Measurements from ENCODE around the gene IFT43. TPM values are rescaled to one million over a fixed set of nuclear protein-coding genes. Genes with fewer than 3 reads are reported as not detected.

The IFT43 gene
- total RNA-seq, 1 donor from 2014 or later, result 28.2 TPM

DNA sequence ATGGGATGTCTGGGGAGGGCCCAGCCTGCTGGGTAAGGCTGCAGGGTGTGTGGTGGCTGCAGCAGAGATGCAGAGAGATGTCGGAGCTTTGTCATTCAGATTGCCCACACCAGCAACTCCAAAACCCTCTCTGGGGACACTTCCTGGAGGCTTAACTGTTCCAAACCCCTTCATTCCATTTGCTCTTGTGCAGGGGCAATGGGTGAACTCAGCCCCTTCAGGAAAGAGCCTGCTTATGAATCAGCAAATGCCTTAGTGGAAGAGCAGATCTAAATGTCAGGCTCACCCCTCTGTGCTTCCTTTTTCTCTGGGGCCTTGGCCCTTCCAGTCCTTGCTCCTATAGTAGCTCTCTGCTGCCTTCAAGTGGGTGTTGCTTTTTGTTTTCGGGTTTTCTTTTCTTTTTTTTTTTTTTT lies 129.5 kb downstream of the IFT43 start:
- no peak for DNase-seq

DNA sequence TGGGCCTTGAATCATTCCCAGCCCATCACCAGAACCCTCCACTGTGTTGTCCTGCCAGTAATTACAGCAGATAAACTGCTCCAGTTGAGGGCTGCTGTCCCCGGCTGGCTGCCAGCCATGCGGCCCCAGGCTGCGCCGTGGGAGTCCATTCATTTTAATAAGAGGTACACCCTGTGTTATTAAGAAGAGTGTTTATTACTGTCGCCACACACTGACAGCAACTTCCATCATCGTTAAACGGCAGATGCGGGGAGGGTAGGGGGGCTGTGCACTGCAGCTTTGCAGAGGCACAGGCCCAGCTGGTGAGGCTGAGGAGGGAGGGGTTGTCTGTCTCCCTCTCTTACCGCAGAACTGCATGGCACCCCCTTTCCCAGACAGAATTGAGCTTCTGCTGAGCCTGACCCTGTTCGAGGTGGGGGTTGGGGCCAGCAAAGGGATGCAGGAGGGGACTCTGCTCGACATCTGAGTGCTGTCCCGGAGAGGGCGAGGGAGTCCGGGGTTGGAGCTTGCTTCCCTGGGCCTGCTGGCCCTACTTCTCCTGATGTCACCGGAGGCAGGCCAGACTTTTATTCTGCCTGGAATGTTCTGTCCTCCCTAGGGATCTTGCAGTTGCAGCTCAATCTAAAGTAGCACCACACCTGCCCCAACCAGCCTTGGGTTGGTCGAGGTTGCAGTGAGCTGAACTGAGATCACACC lies 132.4 kb downstream of the IFT43 start:
- DNase-seq, result no peak

DNA sequence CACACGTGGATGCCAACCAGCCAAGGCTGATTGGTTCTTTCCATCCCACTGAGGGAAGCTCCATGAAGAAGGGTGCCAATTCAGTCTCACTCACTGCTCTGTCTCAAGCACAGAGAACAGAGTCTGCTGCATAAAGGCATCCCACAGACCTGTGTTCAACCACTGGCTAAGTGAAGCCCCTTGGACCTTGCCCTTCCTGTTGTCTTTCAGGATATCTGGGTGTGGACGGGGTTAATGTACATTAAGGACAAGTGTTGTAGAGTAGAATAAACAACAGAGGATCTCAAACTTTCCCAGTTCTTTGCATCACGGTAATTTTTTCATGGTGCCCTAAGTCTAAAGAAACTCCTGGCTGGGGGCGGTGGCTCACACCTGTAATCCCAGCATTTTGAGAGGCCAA lies 133.0 kb downstream of the IFT43 start:
- DNase-seq, result no peak

DNA sequence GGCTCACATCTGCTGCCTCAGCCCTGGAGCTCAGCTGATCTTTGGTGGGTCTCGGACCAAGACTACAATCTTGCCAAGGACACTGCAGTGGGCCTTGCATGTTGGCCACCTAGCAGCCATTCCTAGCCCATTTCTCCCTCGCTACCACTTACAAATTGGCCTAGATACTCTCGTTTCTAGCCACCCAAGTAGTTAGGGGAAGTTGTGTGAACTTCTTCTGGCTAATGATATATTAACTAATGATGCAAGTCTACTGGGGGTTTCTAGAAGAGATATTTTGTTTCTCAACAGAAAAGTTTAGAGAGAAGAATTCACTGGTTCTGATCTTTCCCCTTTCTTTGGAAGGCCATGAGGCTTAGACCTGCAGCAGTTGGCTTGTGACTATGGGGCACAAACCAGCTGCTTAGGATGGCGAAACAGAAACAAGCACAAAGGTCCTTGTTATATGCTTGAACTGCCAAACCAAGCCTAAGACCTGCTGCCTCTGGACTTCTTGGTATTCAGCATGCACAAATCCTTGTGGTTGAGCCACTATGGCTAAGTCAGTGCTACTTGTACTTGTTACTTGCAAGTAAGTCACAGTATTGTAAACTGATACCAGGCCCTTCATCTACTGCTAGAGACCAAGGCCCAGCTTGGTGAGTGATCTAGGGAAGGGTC lies 135.7 kb downstream of the IFT43 start:
- no peak for DNase-seq

DNA sequence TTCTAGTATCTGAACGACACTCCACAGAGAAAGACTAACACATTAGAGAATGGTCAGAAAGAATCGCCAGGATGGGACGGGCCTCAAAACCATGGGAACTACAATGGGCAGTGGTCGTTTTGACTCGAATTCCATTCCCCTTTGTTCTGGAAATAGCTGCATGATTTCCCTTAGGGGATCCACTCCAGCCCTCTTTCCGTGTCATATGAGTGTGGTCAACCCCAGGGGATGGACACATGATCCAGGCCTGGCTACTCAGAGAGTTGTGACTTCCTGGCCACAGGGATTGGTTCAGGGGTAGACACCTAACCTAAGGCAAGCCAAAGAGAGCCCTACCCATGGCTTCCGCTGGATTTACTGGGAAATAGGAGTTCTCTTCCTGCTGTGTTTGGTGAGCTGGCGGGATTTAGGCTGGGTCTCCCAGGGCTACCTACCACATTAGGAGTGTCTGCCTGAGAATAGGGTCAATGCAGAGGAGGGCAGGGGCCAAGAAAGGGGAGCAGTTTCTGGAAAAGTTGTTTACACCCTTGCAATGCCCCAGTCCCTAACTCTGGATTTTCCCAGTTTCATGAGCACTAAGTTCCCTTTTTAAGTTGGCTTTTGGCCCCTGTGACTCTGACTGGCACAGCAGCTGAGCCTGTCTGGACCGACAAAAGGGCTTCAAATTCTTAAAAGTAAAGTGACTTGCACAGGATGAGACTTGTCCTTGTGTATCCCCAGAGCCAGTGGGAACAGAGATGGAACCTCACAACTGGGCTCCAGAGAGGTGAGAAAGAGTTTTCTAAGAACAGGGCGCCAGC lies 138.1 kb downstream of the IFT43 start:
- DNase-seq, result no peak

DNA sequence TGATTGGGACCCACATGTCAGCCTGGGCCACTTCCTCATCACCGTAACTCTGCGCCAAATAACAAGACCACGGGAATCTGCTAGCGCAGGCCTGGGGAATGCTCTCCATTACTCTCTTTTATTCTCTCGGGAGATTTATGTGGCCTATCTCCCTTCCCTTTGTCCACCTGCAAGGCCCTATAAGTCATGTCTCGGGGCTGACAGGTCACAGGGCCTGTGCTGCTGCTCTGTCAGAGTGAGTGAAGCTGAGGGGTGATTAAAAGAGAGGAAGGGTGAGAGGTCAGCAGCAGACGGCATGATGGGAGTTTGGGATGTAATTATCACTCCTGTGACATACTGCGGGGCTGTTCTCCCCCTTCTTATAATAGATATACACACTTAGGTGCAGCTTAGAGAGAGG lies 139.9 kb downstream of the IFT43 start:
- no peak for DNase-seq

DNA sequence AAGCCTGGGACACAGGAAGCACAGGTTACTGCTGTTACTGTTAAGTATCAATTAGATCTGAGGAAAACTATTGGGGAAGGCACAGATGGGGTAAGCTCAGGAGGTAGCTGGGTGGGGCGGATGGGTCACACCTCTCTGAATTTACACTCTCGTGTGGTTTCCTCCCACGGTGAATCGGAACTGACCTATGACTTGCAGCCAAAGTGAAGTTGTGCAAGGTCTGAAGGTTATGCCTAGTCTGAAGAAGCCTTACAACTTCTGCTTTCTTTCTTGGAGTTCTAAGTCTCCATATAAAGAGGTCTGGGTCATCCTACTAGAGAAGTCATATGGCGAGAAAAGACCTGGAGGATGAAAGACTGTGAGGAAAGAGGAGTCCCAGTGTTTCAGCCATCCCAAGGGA lies 140.5 kb downstream of the IFT43 start:
- no peak for DNase-seq

DNA sequence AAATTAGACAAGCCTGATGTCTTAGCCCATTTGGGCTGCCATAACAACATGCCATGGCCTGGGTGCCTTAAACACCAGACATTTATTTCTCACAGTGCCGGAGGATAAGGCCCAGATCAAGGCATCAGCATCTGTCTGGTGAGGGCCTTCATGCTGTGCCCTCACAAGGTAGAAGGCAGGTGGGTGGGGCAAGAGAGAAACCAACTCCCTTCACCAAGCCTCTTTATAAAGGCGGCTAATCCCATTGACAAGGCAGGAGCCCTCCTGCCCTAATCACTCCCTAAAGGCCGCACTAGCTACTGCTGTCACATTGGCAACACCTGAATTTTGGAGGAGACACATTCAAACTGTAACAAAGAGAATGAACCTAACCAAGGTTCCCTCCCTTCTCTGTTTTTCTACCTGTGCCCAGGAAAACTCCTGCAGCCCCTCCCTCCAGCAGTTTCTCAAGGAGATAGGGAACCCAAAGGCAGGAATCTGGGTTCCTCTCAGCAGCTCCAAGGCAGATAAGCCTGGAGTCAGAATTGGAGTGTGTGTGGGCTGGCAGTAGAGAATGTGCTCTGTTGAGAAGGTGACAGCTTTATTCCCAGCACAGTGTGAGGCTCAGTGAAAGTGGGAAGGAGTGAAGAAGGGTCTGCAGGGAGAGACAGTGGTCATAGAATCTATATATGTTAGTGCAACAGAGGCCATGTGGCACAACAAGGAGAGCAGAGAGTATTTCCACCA lies 144.5 kb downstream of the IFT43 start:
- no peak for DNase-seq

DNA sequence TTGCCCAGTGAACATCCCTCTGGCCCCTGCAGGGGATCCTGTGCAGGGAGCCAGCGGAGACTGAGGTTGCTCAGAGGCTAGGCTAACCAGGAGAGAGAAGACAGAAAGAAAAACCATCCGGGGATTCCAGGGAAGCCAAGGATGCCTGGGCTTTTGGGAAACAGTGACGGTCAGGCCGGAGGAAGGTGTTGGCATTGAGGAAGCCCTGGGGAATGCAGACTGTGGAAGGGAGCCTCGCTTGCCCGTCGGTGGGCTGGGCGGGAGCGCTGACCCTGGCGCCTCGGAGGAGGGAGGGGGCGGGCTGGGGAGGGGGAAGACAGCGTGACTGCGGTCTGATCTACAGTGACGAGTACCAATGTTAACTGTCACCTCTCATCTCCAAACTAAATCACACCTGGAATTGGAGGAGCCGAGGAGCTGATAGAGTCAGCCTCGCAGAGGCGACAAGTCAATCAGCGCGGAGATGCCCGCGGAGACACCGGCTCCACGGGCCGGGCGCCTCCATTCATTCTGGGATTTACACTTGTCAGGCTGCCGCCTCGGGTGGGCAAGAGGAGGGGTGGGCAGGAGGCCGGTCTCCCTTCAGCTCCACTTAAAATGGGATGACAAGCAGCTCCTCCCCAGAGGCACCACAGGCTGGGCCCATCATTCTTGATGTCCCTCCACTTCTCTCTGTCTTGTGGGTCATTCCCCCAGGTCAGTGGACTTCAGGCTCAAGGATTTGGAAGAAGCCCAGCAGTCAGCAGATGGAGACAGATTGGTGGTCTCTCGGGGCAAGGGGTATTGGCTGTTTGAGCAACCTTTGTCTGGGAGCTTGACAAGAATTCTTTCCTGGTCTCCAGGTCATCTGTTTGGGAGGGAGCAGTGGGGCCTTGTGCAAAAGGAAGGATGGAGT lies 145.8 kb downstream of the IFT43 start:
- DNase-seq, result no peak

DNA sequence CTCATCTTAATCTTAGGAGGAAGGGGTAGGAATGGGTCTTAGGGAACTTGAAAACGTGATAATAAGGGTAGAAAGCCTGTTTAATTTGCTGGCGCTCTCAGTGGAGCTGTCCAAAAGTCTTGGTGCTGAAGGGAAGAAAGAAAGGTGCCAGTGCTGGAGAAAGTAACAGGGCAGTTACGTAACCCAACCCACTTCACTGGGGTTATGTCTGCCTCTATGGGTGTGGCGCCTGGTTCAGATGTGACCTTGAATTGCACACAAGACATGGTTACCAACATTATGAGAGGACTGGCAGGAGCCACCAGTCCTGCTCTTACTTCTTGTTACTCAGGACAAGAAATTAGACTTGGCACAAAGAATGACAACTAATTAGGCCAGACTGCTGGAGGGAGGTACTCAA lies 147.5 kb downstream of the IFT43 start:
- no peak for DNase-seq

Other genes starting within 250 kb of the IFT43 start
- 33.2 TPM for gene TGFB3, start 3.8 kb upstream of the IFT43 start, total RNA-seq
- gene GPATCH2L, start 166.2 kb downstream of the IFT43 start, total RNA-seq, result 112 TPM